Epithelial cell of proximal tubule (primary cell): ENCODE data around the gene PRKCE. TPM values are rescaled to one million over a fixed set of nuclear protein-coding genes. Genes with fewer than 3 reads are reported as not detected.
A peak's percentile ranks its signal among the peaks of the same experiment; 100 is the strongest.

ENCODE experiments used
- DNase-seq: peaks from one replicate; pipeline ENCODE4 v3.0.0-alpha.2; 2011; ENCODE audit warnings: low read depth
- H3K4me3 ChIP-seq: 2 replicates; pipeline ENCODE4 v1.5.1; 2011; ENCODE audit warnings: low read depth, mild to moderate bottlenecking, low read length
- total RNA-seq: library from RNA; depleted of rRNA; stranded (reverse); fragments of >200 nt; gene quantifications from 2 replicates; pipeline ENCODE4 v1.2.3, GENCODE V29; 2015
- TF ChIP-seq, protein P1 (sequence below): conservative IDR thresholded peaks from 2 replicates; pipeline ENCODE4 v1.5.1; 2012; ENCODE audit warnings: low read depth, mild to moderate bottlenecking, low read length

The PRKCE gene
- total RNA-seq, 1 donor from 2014 or later, result 2.5 TPM

DNA sequence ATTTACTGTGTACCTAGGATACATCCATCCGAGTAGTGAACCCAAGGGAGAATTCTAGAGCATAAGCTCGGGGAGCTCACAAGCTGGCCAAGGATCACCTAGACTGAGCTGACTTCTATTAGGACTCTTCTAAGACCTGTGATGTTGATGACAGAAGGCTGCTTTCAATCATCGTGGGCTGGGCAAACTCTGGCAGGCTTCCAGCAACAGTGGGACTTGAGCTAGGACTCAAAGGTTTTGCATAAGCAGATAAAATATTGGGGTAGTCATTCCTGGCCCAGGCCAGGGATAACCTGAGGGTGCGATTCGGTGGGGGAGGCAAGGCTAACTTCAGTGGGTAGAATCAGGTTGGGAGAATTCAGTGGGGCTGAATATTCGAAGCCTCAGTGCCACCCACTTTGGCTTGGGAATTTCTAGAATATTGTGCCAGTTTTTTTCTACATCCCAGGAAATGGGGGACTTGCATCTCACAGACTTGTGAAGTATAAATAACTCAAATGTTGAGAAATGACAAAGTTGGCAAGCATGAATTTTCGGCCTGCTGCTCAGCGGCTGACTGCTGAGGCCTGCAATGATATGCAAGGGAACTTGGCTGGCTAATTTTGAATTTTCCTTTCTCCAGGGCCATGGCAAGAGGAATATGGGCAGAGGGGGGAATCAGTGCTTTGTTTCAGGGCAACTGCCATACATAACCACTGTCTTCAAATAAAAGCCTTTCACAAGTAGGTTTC is 274.3 kb downstream of the PRKCE start:
- DNase-seq, result no peak
- H3K4me3 ChIP-seq, result no peak overlapping the region
- TF ChIP-seq, protein P1, sequence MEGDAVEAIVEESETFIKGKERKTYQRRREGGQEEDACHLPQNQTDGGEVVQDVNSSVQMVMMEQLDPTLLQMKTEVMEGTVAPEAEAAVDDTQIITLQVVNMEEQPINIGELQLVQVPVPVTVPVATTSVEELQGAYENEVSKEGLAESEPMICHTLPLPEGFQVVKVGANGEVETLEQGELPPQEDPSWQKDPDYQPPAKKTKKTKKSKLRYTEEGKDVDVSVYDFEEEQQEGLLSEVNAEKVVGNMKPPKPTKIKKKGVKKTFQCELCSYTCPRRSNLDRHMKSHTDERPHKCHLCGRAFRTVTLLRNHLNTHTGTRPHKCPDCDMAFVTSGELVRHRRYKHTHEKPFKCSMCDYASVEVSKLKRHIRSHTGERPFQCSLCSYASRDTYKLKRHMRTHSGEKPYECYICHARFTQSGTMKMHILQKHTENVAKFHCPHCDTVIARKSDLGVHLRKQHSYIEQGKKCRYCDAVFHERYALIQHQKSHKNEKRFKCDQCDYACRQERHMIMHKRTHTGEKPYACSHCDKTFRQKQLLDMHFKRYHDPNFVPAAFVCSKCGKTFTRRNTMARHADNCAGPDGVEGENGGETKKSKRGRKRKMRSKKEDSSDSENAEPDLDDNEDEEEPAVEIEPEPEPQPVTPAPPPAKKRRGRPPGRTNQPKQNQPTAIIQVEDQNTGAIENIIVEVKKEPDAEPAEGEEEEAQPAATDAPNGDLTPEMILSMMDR, result no peak

DNA sequence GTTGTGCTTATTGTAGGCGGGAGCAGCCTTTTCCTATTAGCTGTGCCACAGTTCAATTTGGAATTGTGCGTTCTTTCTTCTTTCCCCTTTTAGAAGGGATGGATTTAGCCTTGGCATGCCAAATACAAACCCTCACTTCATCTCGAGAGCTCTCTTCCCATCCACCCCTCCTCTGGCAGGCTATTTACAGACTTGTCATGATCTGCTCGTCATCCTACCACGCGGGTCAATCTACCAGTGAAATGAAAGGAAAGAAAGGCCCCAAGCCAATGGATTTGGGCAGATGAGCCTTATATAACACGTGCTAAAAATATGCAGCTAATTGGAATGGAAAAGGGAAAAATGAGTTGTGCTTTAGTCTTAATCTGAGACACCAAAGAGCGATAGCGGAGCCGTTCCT is 277.5 kb downstream of the PRKCE start:
- no peak for DNase-seq
- TF ChIP-seq, protein P1, result no peak
- no peak overlapping the region for H3K4me3 ChIP-seq

DNA sequence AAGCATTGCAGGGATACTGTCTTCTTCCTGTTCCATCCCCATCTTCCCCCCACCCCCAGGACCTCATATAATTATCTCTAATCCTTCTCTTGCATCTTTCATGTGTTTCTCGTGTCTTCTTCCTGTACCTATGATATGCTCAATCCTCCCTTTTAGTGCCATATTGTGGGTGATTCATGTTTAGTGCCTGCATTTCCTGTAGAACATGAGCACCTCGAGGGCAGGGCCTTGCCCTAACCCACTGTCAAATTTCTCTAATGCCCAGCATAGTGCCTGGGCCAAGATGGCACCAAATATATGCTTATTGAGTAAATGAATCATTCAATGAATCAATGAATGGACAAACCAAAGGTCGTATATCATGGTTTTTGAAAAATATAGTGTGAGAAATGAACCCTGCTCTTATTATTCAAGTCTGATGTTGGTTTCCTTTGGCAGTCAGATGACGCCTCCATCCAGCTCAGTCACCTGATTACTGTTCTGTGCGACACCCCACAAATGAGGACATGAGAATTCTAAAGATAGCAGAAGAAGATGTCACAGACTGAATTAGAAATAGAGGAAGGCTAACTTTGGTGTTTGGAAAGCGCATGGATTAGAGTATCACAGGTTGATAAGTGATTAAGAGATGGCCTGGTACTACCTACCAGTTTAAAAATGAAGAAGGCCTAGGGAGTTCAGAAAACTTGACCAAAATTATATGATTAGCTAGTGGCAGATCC is 278.4 kb downstream of the PRKCE start:
- DNase-seq, result no peak
- TF ChIP-seq, protein P1, result no peak
- no peak overlapping the region for H3K4me3 ChIP-seq

DNA sequence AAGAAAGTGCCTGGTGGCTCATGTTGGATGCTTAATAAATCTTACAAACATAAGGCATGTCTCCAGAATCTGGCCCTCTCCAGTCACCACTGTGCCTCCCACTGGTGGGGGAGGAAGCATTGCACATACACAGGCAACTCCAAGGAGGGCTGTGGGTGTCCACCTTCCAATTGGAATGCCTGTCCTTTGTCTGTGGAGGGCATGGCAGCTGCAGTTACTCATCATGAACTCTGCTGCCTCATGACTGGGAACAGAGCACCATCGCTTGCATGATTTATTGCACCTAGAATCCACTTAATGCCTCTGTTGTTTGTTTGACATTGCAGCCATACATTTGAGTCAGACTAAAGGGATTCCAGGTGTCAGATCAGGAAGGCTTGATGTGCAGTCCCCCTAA is 278.9 kb downstream of the PRKCE start:
- H3K4me3 ChIP-seq, result no peak overlapping the region
- TF ChIP-seq, protein P1, result peak; percentile 15
- no peak for DNase-seq

DNA sequence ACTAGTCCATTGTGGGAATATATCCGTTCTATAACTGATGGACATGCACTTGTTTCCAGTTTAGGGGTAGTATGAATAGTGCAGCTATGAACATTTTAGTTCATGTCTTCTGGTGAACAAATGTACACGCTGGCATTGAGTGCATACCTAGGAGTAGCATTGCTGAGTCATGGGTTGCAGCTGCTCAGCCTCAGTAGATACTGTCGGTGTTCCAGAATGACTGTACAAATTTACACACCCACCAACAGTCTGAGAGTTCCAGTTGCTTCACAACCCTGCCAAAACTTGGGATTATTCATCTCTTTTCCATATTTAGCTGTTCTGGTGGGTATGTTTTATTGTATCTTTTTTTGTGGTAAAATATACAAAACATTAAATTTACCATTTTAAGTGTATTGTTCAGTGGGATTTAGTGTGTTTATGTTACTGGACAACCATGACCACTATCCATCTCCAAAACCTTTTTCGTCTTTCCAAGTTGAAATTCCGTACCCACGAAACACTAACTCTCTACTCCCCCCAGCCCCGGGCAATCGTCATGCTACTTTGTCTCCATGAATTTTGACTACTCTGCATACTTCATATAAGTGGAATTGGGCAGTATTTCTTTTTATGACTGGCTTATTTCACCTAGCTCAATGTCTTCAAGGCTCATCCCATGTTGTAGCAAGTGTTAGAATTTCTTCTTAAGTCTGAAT is 281.0 kb downstream of the PRKCE start:
- TF ChIP-seq, protein P1, result no peak
- no peak for DNase-seq
- H3K4me3 ChIP-seq, result no peak overlapping the region

DNA sequence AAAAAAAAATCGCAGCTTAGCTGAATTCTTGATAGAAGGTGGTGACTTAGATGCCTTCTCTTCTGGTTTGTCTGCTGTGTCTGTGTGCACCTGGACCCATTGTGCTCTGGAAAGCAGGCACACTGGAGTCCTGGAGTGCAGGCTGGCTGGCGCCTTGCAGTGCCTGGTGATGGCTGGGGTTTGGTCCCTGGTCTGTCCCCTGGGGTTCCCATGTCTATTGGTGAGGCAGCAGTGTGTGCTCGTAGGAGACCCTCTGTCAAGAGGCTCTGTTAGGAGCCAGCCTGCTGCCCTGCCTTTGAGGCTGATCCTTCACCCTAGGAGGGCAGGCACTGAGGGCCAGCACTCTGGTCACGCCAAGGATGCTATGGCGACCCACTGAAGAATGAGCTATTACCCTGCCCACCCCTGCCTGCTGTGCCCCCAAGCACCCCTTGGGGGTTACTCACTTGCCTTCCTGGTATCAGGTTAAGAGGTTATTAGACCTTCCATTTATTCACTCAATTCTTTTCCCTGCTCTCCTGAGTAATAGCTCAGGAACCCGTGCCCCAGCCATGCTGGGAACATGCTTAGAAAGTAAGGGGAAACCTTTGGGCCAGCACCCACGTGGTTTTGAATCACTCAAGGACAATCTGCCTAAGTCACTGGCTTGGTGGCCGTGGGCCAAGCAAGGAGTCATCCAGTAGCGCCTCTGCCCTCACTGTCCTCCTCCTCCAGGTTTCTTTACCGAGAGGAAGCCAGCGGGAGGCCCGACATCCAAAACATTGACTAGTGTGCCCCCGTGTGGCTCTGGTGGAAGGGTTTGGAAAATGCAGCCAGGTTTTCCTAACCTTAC is 284.5 kb downstream of the PRKCE start:
- no peak overlapping the region for H3K4me3 ChIP-seq
- TF ChIP-seq, protein P1, result peak; percentile 84
- peak; percentile 97 for DNase-seq
